ENCODE data around the gene PAQR4.

- TF ChIP-seq CTCF (IDR thresholded peaks at IDR 0.05; ENCODE audit: poor library complexity): no peak
- TF ChIP-seq EZH2 (IDR thresholded peaks at IDR 0.05; ENCODE audit: borderline replicate concordance): no peak
- TF ChIP-seq EZH2phosphoT487 (IDR thresholded peaks at IDR 0.05; ENCODE audit: low read depth, severe bottlenecking, unreplicated experiment): no peak
Observed at GRCh38 chr16:2939968-2940367, 29.2 kb upstream of the PAQR4 start.
